DOHH2 (cell line): ENCODE data around the gene EBNA1BP2.

ENCODE experiments used
- EZH2phosphoT487 ChIP-seq: fragments of 200-600 bp; sonication (generic); IDR thresholded peaks from 2 replicates; pipeline ENCODE4 v1.6.1; 2017; ENCODE audit warnings: borderline replicate concordance, mild to moderate bottlenecking, antibody characterized with exemption, low read length, moderate library complexity, mixed read lengths
- TF ChIP-seq, protein P1 (sequence below): fragments of 200-600 bp; sonication (generic); IDR thresholded peaks from one replicate; pipeline ENCODE4 v1.5.1; 2014; ENCODE audit warnings: antibody characterized with exemption, mild to moderate bottlenecking, low read depth, low read length; ENCODE audit not compliant: poor library complexity, severe bottlenecking

DNA sequence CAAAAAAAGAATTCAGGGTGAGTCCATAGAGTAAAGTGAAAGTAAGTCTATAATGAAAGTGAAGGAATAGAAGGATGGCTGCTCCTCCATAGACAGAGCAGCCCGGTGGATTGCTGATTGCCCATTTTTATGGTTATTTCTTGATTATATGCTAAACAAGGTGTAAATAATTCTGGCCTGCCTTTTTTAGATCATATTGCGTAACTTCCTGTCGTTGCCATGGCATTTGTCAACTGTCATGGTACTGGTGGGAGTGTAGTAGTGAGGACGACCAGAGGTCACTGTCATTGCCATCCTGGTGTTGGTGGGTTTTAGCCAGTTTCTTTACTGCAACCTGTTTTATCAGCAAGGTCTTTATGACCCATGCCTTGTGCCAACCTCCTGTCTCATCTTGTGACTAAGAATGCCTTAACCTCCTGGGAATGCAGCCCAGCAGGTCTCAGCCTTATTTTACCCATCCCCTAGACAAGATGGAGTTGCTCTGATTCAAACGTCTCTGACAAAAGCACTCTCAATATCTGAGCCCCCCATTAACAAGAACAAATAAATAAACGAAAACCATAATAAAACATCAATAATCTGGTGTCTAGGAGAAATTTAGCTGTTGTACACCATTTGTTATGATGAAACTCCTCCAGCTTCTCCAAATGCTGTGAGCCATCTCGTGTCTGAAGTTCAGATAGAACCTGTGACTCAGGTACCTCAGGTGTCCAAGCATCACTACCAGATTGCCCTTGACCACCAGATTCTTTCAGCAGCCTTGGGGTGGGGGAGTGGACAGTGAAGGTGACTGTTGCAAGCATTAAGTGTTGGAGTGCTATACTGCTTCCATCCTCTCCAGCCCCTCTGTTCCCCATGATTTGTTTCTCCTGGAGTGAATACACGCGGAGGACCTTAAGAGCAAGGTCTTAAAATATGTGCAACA lies 36.0 kb downstream of the EBNA1BP2 start:
- TF ChIP-seq, protein P1, sequence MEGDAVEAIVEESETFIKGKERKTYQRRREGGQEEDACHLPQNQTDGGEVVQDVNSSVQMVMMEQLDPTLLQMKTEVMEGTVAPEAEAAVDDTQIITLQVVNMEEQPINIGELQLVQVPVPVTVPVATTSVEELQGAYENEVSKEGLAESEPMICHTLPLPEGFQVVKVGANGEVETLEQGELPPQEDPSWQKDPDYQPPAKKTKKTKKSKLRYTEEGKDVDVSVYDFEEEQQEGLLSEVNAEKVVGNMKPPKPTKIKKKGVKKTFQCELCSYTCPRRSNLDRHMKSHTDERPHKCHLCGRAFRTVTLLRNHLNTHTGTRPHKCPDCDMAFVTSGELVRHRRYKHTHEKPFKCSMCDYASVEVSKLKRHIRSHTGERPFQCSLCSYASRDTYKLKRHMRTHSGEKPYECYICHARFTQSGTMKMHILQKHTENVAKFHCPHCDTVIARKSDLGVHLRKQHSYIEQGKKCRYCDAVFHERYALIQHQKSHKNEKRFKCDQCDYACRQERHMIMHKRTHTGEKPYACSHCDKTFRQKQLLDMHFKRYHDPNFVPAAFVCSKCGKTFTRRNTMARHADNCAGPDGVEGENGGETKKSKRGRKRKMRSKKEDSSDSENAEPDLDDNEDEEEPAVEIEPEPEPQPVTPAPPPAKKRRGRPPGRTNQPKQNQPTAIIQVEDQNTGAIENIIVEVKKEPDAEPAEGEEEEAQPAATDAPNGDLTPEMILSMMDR, result no peak
- no peak for TF ChIP-seq EZH2phosphoT487
